Measurements from ENCODE around the gene SPAAR.
"Not testable (repeated sequence)": the region's sequence is repeated elsewhere in the genome, so short reads cannot be mapped to it uniquely, and the experiment has no call there.

Gene SPAAR

GRCh38 chr9:35932735-35933134 is 23.4 kb downstream of the SPAAR start:
- no peaks in the 10 kb centered on the region for H3K4me1 ChIP-seq (ENCODE audit: insufficient read depth, low read length, severe bottlenecking)
- no peak overlapping the region for H3K27ac ChIP-seq (ENCODE audit: low read depth, low read length, poor library complexity, severe bottlenecking)
- no peak overlapping the region for H3K4me2 ChIP-seq (ENCODE audit: low read length)
- H3F3A ChIP-seq (ENCODE audit: insufficient read depth, low read length), result no peaks in the 10 kb centered on the region
- no peak overlapping the region for H3K9ac ChIP-seq (ENCODE audit: low read length)
- H3K27me3 ChIP-seq (ENCODE audit: insufficient read depth, low read length), result no peaks in the 10 kb centered on the region
- H2AFZ ChIP-seq (ENCODE audit: low read length), result no peak overlapping the region
- H3K9me3 ChIP-seq (ENCODE audit: low read length), result no peaks in the 10 kb centered on the region
- no peaks in the 10 kb centered on the region for H3K79me2 ChIP-seq (ENCODE audit: insufficient read depth, low read length)
- H3K9me2 ChIP-seq (ENCODE audit: low read depth, low read length), result no peaks in the 10 kb centered on the region
- H3K36me3 ChIP-seq (ENCODE audit: insufficient read depth, low read length), result no peaks in the 10 kb centered on the region
- H3K4me3 ChIP-seq (ENCODE audit: low read depth, low read length, poor library complexity, severe bottlenecking), result no peak overlapping the region
- no peak for TF ChIP-seq EZH2 (IDR thresholded peaks at IDR 0.05; ENCODE audit: borderline replicate concordance, low read length)
- TF ChIP-seq CTCF (IDR thresholded peaks at IDR 0.05; ENCODE audit: low read length), result no peak
- no peaks in the 10 kb centered on the region for H4K20me1 ChIP-seq (ENCODE audit: insufficient read depth, low read length)

GRCh38 chr9:35933550-35934067 is 24.3 kb downstream of the SPAAR start:
- H4K20me1 ChIP-seq (ENCODE audit: insufficient read depth, low read length), result no peaks in the 10 kb centered on the region
- H3K36me3 ChIP-seq (ENCODE audit: insufficient read depth, low read length), result no peaks in the 10 kb centered on the region
- no peaks in the 10 kb centered on the region for H3K9me2 ChIP-seq (ENCODE audit: low read depth, low read length)
- H3K4me2 ChIP-seq (ENCODE audit: low read length), result no peak overlapping the region
- no peaks in the 10 kb centered on the region for H3K27me3 ChIP-seq (ENCODE audit: insufficient read depth, low read length)
- no peaks in the 10 kb centered on the region for H3K4me1 ChIP-seq (ENCODE audit: insufficient read depth, low read length, severe bottlenecking)
- TF ChIP-seq EZH2 (IDR thresholded peaks at IDR 0.05; ENCODE audit: borderline replicate concordance, low read length) (no peak), CTCF (IDR thresholded peaks at IDR 0.05; ENCODE audit: low read length) (no peak)
- H2AFZ ChIP-seq (ENCODE audit: low read length), result no peak overlapping the region
- no peak overlapping the region for H3K4me3 ChIP-seq (ENCODE audit: low read depth, low read length, poor library complexity, severe bottlenecking)
- no peak overlapping the region for H3K9ac ChIP-seq (ENCODE audit: low read length)
- no peaks in the 10 kb centered on the region for H3K9me3 ChIP-seq (ENCODE audit: low read length)
- H3F3A ChIP-seq (ENCODE audit: insufficient read depth, low read length), result no peaks in the 10 kb centered on the region
- no peak overlapping the region for H3K27ac ChIP-seq (ENCODE audit: low read depth, low read length, poor library complexity, severe bottlenecking)
- no peaks in the 10 kb centered on the region for H3K79me2 ChIP-seq (ENCODE audit: insufficient read depth, low read length)

GRCh38 chr9:35934069-35934468 is 24.8 kb downstream of the SPAAR start:
- not testable (repeated sequence) for H3K4me2 ChIP-seq (ENCODE audit: low read length); H3K27ac ChIP-seq (ENCODE audit: low read depth, low read length, poor library complexity, severe bottlenecking); H3F3A ChIP-seq (ENCODE audit: insufficient read depth, low read length); H3K36me3 ChIP-seq (ENCODE audit: insufficient read depth, low read length); H3K79me2 ChIP-seq (ENCODE audit: insufficient read depth, low read length); H3K4me1 ChIP-seq (ENCODE audit: insufficient read depth, low read length, severe bottlenecking); H2AFZ ChIP-seq (ENCODE audit: low read length); H4K20me1 ChIP-seq (ENCODE audit: insufficient read depth, low read length); H3K4me3 ChIP-seq (ENCODE audit: low read depth, low read length, poor library complexity, severe bottlenecking); H3K9me3 ChIP-seq (ENCODE audit: low read length); H3K9ac ChIP-seq (ENCODE audit: low read length); H3K9me2 ChIP-seq (ENCODE audit: low read depth, low read length); H3K27me3 ChIP-seq (ENCODE audit: insufficient read depth, low read length)

- H3K9me2 ChIP-seq (ENCODE audit: low read depth, low read length), result no peaks in the 10 kb centered on the region
- H3K4me1 ChIP-seq (ENCODE audit: insufficient read depth, low read length, severe bottlenecking), result no peaks in the 10 kb centered on the region
- no peaks in the 10 kb centered on the region for H3K79me2 ChIP-seq (ENCODE audit: insufficient read depth, low read length)
- H3K4me3 ChIP-seq (ENCODE audit: low read depth, low read length, poor library complexity, severe bottlenecking), result no peak overlapping the region
- no peak overlapping the region for H3K4me2 ChIP-seq (ENCODE audit: low read length)
- no peak overlapping the region for H3K27ac ChIP-seq (ENCODE audit: low read depth, low read length, poor library complexity, severe bottlenecking)
- no peaks in the 10 kb centered on the region for H4K20me1 ChIP-seq (ENCODE audit: insufficient read depth, low read length)
- no peaks in the 10 kb centered on the region for H3K9me3 ChIP-seq (ENCODE audit: low read length)
- no peak overlapping the region for H2AFZ ChIP-seq (ENCODE audit: low read length)
- no peaks in the 10 kb centered on the region for H3K27me3 ChIP-seq (ENCODE audit: insufficient read depth, low read length)
- TF ChIP-seq EZH2 (IDR thresholded peaks at IDR 0.05; ENCODE audit: borderline replicate concordance, low read length), result no peak
- TF ChIP-seq CTCF (IDR thresholded peaks at IDR 0.05; ENCODE audit: low read length), result no peak
- H3K36me3 ChIP-seq (ENCODE audit: insufficient read depth, low read length), result no peaks in the 10 kb centered on the region
- H3F3A ChIP-seq (ENCODE audit: insufficient read depth, low read length), result no peaks in the 10 kb centered on the region
- no peak overlapping the region for H3K9ac ChIP-seq (ENCODE audit: low read length)
Measured at GRCh38 chr9:35935261-35935660, 26.0 kb downstream of the SPAAR start.
